NCI-H226 (cell line): Measurements from ENCODE around the gene WWP2.
"Not testable (repeated sequence)": the region's sequence is repeated elsewhere in the genome, so short reads cannot be mapped to it uniquely, and the experiment has no call there.

Experiments used
- DNase-seq: peaks from one replicate; pipeline ENCODE4 v3.0.0-alpha.2; 2015

The WWP2 gene

DNA sequence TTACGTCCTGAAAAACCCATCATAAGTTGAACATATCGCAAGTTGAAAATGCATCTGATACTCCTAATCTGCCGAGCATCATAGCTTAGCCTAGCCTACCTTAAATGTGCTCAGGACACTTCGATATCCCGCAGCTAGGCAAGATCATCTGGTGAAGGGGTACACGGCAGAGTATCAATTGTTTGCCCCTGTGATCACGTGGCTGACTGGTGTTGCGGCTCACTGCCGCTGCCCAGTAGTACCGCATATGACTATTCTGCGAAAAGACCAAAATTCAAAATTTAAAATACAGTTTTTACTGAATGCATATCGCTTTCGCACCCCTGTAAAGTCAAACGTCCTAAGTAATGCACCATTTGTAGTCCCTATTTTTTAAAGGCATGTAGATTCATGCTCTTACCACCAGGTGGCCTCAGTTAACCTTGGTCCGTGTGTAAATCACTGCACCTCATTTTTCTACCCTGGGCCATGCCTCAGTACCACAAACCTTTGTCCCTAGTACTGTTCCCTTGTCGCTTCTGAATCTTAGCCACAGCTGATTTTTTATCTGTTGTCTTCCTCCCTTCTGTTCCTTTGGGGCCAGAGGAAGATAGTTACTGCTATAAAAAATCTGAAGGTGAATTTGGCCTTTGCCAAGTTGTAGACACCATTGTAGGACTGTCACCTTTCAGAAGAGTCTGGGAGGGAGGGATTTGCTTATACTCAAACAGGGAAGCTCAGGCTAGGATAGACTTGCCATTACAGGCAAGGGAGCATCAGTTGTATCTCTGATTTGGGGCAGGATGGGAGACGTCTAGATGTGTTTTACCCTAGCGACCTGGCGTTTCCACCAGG lies 34.4 kb downstream of the WWP2 start:
- no peak for DNase-seq

DNA sequence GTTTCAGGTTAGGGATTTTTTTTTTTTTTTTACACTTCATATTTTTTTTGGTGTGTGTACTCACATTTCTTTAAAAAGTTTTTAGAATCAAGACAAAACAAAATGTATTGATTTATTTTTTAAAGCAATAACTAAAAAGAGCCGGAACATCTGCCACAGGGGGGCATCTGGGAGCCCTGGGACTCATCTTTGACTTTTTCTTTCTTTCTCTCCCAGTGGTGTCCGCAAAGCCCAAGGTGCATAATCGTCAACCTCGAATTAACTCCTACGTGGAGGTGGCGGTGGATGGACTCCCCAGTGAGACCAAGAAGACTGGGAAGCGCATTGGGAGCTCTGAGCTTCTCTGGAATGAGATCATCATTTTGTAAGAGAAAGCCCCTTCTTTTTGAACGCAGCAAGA lies 36.3 kb downstream of the WWP2 start:
- no peak for DNase-seq

DNA sequence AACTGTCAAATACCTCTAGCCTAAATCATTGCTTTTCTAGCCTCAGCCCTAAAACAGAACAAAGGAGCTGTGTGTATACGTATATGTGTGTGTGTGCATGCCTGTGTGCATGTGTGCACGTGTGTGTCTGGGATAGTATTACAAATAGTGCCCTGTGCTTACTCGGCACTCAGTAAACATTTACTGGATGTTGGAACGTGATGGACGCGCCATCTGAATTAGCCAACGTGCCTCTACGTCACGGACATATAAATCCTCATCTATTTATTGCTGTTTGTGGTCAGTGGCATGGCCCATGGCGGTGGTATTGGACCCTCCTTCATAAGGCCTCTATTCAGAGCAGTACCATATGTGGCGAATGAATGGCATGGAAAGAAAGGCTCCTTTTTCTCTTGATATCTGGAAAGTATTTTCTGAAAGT lies 37.5 kb downstream of the WWP2 start:
- DNase-seq, result no peak

DNA sequence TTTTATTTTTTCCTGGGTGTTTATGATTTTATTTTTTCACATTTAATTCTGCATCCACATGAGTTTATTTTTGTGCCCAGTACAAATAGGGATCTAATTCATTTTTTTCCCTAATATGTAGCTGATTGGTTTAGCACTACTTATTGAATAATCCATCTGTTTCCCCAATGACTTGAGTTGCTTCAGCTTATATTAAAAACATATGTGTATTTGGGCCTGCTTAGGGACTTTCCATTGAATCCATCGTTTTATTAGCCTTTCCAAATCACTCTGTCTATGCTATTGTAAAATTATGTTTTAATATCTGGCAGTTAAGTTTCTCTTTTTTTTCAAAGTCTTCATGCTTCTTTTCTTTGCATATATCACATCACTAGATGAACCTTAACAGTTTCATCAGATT lies 42.2 kb downstream of the WWP2 start:
- DNase-seq, result no peak

DNA sequence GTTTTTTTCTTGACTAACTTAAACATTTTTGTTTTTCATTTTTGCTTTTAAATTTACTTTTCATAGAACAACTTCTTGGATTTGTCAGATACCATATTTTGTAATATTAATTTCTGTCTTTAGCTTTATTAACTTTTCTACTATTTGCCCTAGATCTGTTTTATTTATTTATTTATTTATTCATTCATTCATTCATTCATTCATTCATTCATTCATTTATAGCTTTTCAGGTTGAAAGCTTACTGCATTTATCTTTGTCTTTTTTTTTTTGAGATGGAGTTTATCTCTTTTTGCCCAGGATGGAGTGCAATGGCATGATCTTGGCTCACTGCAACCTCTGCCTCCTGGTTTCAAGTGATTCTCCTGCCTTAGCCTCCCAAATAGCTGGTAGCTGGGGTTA lies 44.6 kb downstream of the WWP2 start:
- not testable (repeated sequence) for DNase-seq

DNA sequence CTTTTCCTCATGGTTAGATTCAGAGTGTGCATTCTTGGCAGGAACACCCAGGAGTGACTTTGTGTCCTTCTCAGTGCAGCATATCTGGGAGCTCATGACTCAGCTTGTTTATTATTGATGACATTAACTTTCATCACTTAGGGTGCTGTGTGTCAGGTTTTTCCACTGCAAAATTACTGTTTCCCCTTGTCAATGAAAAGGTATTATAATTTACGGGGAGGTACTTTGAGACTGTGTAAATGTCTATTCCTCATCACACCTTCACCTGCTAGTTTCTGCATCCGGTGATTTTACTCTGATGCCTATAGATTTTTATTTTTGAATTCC lies 50.5 kb downstream of the WWP2 start:
- no peak for DNase-seq

DNA sequence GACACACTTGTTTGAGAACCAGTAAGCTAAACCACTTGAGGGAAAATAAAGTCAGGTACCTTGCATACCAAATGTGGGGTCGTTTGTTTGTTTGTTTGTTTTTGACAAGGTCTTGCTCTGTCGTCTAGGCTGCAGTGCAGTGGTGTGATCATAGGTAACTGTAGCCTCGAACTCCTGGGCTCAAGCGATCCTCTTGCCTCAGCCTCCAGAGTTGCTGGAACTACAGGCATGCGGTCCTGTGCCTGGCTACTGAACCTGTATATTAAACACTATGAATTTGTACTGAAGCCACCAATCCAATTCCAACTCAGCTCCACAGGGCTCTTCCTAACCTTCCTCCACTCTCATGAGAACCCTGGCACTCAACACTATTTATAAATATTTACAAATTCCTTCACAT lies 51.9 kb downstream of the WWP2 start:
- DNase-seq, result no peak

DNA sequence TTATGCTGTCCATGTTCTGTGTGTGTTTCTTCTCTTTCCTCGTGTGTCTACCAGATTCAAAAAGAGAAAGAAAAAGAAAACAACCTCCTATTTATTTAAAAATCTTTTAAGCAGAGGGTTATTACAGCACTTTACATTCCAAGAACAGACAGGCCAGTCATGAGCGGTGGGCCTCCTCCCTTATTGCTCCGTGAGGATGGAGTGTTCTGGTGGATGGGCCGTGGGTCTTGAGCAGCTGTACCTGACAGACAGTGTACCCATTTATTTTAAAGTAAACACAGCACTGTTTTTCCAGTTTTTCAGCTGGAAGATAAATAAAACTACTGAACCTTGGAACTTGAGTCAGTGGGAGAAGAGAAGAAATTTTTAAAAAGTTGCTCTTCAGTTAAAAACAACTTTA lies 52.4 kb downstream of the WWP2 start:
- no peak for DNase-seq

DNA sequence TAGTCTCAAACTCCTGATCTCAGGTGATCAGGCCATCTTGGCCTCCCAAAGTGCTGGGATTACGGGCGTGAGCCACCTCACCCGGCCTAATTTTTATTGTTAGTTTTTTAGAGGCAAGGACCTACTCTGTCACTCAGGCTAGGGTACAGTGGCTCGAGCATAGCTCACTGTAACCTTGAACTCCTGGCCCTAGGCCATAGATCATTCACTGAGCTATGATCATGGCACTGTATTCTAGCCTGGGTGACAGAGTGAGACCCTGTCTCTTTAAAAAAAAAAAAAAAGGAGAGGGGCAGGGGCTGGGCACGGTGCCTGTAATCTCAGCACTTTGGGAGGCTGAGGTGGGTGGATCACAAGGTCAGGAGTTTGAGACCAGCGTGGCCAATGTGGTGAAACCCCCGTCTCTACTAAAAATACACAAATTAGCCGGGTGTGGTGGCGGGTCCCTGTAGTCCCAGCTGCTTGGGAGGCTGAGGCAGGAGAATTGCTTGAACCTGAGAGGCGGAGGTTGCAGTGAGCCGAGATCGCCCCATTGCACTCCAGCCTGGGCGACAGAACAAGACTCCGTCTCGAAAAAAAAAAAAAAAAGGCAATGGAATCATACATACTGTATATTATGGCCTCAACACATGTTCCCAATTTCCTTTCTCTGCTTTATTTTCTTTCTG lies 53.2 kb downstream of the WWP2 start:
- DNase-seq, result not testable (repeated sequence)

DNA sequence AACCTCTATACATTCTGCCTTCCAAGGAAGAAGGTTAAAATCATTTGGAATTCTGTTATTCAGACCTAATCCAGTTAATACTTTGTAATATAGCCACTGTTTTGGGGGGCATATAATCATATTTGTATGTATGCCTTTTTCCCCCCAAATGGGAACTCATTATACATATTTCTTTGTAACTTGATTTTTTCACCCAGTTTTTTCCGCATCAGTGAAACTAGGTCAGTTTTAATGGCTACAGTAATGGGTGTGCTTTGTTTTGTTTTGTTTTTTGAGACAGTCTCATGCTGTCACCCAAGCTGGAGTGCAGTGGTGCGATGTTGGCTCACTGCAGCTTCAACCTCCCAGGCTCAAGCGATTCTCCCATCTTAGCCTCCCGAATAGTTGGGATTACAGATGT lies 54.9 kb downstream of the WWP2 start:
- DNase-seq, result no peak

DNA sequence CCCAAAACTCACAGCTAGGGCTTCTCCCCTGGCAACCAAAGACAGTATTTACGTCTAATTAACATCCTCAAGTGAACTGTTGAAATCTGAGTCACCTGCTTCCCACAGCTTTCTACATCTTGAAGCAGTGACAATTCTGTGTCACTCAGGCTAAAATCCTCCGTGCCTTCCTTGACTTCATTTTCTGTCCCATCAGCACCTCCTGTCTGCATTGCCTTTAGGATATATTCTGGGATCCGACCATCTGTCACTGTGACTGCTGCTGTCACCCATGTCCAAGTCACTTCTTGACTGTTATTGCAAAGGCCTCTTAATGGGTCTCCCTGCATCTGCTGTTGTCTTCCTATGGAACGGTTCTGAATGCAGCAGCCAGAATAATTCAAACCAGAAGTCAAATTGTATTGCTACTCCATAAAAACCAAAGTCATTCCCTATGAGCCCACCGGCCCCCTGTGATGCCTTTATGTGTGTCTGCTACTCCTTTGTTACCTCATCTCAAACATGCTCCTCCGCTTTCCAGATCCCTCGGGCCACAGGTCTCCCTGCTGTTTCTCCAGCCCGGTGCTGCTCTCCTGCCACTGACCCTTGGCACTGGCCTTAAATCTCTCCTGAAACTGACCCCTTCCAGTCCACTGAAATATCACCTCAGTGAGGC lies 56.9 kb downstream of the WWP2 start:
- no peak for DNase-seq

DNA sequence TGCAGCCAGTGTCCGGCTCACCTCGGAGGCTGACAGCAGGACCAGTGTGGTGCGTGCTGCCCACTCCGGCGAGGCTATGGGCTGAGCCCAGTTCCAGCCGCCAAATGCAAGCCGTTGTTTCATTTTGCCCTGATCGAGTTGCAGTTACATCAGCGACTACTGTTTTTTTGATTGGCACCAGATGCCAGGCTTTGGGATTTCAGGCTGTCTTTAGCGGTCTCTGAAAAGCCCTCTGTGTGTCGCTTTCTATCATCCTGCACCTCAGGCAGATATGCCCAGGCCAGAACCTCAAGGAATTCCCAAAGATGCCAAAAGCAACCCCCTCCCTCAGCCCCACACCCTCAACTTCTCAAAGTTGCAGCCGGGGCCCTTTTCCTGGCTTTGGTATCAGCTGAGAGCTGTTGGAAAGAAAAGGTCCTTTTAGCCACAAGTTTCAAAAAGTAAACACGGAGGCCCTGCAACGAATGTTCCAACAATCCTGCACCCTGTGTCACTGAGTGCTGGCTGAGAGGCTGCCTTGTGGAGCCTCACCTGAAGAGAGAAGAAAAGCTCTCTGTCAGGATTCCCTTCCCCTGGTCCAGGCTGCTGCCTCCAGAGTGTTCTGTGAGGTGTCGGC lies 58.9 kb downstream of the WWP2 start:
- no peak for DNase-seq

DNA sequence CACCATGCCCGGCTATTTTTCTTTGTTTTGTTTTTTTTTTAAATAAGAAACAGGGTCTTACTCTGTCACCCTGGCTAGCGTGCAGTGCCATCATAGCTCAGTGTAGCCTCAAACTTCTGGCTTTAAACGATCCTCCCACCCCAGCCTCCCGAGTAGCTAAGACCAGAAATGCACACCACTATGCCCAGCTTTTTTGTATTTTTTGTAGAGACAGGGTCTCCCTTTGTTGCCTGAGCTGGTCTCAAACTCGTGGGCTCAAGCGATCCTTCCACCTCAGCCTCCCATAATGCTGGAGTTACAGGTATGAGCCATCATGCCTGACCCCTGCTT lies 59.7 kb downstream of the WWP2 start:
- no peak for DNase-seq

DNA sequence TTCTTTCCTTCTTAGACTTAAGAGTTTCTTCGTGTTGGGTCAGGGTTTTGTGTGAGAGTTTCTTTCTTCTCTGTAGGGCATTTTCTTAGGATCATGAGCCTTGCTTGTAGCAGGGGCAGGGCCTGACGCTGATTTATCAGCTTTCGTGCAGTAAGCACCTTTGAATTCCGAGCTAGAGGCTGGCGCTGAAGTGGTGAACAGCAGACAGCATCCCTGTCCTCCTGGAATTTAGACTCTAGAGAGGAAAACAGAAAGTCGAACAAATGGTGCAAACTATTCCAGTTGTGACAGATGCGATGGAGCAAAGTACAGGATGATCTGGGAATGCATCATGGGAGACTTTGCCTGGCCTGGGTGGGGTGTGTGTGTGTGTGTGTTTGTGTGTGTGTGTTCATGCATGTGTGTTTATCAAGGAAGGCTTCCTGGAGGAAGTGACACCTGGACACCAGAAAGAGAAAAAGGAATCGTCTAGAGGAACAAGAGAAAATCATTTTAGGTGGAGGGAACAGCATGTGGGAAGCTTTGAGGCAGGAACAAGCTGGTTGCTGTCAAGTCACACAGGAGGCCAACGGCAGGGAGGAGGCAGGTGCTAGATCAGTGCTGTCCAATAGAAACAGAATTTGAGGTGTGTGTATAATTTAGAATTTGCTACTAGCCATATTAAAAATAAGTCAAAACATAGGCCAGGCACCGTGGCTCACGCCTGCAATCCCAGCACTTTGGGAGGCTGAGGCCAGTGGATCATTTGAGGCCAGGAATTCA lies 60.2 kb downstream of the WWP2 start:
- DNase-seq, result no peak

DNA sequence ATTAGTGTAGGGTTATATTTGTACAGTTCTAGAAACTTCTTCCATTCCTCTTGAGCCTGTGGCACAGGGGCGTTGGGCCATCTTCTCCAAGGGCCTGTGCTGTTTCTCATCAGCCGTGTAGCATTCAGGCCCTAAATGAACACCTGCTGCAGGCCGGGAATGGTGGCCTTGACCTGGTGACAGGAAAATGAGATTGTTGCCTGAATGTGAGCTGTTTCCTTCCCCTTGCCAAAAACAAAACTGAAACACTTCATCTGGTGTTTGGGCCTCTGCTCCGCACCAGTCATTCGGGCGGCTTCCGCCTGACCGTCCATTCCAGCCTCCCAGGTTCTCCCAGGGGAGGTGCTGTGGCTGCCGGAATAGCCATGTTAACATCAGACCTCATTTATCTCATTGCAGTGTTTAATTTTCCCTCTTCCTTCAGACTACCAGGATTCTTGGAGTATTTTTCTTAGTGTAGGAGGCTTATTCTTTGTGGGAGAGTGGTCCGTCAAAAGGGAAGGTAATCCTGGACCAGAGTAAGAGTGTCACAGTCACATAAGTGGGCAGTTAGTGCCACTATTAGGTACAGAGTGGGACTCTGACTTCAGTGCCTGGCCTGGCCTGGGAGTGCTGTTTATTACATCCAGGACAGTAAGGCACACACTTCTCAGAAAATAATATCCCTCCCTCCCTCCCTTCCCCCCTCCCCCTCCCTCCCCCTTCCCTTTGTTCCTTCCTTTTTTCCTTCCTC lies 61.9 kb downstream of the WWP2 start:
- DNase-seq, result no peak

DNA sequence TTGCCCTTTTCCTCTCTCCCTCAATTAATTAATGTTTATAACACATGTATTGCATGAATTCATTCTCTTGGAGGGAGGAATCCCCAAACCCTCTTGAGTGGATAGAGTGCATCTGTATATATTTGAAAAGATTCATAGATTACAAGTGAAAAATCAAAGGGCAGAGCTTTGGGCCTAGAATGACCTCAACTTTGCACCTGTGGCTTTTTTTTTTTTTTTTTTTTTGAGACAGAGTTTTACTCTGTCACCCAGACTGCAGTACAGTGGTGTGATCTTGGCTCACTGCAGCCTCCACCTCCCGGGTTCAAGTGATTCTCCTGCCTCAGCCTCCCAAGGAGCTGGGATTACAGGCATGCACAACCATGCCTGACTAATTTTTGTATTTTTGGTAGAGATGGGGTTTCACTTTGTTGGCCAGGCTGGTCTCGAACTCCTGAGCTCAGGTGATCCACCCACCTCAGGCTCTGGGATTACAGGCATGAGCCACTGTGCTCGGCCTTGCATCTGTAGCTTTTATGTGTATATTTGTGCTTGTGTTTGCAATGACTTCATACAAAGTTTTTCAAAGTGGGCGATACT lies 62.5 kb downstream of the WWP2 start:
- not testable (repeated sequence) for DNase-seq

DNA sequence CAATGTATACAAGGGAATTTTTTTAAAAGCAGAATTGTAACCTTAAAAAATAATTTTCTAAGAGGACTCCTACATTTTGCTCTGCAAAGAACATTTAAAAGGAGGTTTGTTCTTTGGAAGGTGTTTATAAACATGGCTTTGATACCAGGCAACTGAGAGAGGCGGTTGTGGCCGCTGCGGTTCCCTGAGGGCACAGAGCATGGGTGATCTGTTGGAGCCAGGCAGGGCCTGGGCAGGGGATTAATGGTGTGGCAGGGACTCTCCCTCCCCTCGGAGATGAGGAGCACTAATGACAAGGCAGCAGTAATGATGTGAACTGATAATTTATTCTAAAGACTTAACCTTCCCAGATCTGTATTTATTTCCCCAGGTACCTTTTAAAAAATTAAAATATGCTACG lies 65.4 kb downstream of the WWP2 start:
- no peak for DNase-seq

DNA sequence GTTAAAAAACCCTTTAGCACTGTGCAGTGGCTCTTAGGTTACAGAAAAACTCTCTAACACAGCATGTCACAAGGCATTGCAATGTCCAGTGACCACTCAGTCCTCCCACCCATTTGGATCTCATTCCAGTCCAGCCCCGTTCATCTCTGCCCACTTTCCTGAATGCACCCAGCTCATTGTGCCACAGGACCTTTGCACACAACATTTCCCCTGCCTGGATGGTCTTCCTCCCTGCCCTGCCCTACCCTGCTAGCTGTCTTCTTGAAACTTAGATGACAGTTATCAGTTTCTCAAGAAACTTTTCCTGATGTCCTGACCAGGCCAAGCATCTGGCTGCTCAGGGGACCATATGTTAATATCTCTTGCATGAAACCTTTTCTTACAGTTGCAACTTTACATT lies 67.2 kb downstream of the WWP2 start:
- DNase-seq, result no peak

DNA sequence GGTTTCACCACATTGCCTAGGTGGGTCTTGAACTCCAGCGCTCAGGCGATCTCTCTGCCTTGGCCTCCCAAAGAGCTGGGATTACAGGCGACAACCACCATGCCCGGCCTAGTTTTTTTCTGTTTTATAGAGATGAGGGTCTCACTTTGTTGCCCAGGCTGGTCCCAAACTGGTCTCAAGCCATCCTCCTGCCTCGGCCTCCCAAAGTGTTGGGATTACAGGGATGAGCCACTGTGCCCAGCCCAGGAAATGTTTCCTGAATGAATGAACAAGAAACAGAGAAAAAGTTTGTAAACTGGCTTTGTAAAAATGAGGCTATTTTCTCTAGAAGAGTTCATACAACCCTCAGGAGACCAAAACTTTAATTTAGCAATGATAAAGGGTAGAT lies 68.0 kb downstream of the WWP2 start:
- DNase-seq, result no peak

DNA sequence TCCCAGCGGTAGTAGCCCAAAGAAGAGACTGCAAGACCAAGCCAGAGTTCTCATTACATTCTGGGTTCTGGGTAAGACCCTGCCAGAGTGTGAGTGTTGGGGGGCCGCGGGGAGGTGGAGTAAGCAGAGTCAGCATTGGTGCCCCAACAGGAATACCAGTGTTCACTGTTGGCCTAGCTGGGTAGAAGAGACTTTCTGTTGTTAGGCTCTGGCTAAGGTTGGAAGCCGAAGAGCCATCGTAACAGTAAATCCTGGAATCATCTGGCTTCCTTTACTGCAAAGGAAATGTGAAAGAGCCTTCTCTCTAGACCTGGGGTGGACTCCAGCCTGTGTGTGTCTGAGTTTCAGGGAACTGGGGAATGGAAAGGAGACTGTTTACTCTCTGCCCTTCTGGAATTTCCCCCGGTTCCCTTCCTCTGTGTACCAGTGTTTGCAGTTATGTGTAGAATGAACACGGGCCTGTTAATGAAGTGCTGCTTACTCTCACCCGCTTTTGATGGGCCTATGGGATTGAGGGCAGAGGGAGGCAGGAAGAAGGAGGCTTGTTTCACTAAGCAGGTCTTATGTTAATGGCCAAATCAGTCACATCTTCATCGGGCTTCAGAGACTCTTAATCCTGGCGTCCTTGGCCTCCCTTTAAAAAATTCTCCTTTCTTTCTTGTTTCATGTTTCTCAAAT lies 68.5 kb downstream of the WWP2 start:
- DNase-seq, result no peak
